Measurements from ENCODE around the gene LAMP1.

Gene LAMP1

DNA sequence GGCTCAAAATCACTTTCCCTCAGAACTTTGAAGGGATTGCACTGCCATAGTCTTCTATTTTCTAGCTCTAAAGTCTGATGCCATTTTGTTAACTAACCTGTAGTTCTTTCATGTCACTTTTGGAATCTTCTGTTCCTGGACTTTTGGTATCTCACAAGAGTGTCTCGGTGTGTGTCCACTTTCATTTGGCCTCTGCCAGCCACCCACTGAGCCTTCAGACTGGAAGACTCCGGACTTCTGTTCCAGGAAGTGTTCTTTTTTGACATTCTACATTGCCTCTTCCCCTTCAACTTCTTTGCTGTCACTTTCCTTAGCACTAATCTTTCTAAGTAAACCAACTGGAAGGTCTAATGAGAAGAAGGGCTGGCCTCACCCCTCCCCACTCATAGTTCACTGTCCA lies 25.0 kb upstream of the LAMP1 start:
- TF ChIP-seq, protein P1, sequence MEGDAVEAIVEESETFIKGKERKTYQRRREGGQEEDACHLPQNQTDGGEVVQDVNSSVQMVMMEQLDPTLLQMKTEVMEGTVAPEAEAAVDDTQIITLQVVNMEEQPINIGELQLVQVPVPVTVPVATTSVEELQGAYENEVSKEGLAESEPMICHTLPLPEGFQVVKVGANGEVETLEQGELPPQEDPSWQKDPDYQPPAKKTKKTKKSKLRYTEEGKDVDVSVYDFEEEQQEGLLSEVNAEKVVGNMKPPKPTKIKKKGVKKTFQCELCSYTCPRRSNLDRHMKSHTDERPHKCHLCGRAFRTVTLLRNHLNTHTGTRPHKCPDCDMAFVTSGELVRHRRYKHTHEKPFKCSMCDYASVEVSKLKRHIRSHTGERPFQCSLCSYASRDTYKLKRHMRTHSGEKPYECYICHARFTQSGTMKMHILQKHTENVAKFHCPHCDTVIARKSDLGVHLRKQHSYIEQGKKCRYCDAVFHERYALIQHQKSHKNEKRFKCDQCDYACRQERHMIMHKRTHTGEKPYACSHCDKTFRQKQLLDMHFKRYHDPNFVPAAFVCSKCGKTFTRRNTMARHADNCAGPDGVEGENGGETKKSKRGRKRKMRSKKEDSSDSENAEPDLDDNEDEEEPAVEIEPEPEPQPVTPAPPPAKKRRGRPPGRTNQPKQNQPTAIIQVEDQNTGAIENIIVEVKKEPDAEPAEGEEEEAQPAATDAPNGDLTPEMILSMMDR (IDR thresholded peaks at IDR 0.05; ENCODE audit: extremely low read depth, missing control alignments): no peak
- no peak for DNase-seq (ENCODE audit: low spot score)

DNA sequence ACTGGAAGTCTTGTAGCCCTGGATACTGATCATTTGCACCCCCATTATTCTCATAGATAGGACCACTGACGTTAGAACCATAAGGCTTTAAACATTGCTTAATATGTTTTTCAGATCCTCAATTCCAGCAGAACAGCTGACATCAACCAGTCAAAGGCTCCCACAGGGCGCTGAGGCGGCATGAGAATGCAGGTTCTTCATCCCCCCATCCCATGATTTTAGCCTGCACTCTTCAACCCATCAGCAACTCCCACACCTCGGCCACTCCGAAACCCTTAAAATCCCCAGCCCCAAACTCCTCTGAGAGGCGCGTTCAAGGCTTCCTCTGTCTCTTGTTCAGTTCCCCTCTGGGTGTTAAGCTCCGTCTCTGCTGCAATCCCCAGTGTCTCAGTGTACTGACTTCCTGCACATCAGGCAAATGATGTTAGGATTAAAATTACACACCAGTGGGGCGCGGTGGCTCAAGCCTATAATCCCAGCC lies 24.3 kb upstream of the LAMP1 start:
- TF ChIP-seq, protein P1 (IDR thresholded peaks at IDR 0.05; ENCODE audit: extremely low read depth, missing control alignments): no peak
- DNase-seq (ENCODE audit: low spot score): no peak

DNA sequence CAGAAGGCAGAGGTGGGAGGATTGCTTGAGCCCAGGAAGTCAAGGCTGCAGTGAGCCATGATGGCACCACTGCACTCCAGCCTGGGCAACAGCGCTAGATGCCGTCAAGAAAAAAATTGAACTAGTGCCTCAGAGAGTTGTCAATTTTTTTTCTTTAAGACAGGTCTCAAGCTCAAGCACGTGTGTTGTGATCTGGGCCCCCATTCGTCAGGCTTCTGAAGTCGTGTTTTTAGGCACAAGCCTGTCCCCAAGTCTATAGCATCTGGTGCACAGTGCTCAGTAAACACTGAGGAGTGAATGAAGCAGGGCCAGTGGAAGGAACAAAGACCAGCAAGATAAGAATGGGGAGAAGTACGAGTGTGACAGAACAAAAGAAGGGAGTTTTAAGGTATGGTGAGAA lies 23.7 kb upstream of the LAMP1 start:
- TF ChIP-seq, protein P1 (IDR thresholded peaks at IDR 0.05; ENCODE audit: extremely low read depth, missing control alignments): no peak
- no peak for DNase-seq (ENCODE audit: low spot score)

DNA sequence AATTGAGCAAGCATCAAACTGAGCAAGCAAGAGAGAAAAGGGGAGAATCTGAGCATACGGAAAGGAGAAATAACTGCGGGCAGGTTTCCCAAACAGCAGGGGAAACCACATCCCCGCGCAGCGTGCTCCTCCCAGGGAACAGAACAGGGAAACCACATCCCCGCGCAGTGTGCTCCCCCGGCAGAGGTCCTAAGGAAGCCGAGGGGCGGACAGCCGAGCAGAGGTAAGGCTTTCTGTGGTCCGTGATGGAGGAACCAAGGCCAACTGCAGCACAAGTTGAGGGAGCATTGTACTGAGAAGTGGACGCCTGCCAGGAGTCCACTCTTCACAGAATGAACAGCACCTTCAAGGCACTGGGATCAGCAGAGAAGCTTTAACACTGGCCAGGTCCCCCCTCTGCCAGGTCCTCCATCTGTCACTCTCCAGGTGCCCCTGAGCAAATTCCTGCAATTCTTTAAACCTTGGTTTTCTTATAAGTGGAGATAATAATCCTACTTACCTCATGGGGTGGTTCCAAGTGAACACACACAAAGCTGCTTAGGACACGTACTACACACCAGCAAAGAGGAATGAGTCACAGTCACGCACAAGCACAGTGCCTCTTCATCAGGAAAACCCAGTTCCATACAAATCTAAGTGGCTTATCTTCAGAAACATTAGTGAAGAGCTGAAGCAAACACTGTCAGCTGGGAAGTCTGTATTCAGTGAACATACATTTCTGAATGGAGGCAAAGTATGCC lies 23.0 kb upstream of the LAMP1 start:
- TF ChIP-seq, protein P1 (IDR thresholded peaks at IDR 0.05; ENCODE audit: extremely low read depth, missing control alignments): no peak
- no peak for DNase-seq (ENCODE audit: low spot score)

DNA sequence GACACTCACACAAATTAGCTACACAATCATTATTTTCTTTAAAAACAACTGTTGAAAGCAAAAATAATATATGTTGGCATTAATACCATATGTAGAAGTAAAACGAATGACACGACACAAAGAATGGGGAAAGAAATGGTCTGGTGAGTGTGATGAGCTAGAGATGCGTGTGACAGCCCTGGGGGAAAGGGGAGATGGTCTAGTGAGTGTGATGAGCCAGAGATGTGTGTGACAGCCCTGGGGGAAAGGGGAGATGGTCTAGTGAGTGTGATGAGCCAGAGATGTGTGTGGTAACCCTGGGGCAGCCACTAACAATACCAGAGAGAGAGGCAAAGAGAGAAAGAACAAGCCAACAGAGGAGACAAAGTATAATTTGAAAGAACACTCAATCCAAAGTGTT lies 22.3 kb upstream of the LAMP1 start:
- TF ChIP-seq, protein P1 (IDR thresholded peaks at IDR 0.05; ENCODE audit: extremely low read depth, missing control alignments): no peak

DNA sequence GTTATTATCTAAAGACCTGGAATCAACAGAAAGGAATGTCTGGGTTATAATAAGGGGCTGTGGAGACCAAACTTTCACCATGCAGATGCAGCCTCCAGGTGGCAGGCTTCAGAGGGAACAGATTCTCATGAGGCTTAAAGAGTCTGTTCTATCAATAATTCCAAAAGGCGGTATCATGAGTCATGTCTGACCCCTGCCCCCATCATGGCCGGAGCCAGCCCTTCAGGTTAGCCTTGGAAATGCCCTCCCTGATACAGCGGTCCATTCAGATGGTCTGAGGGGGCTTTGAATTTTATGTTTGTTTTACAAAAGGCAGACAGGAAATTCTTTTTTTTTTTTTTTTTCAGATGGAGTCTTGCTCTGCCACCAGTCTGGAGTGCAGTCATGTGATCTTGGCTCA lies 21.7 kb upstream of the LAMP1 start:
- TF ChIP-seq, protein P1 (IDR thresholded peaks at IDR 0.05; ENCODE audit: extremely low read depth, missing control alignments): peak; percentile 15
- DNase-seq (ENCODE audit: low spot score): peak; percentile 29

More for the DNA sequence above, 22.3 kb upstream of the LAMP1 start:
- no peak for DNase-seq (ENCODE audit: low spot score)

DNA sequence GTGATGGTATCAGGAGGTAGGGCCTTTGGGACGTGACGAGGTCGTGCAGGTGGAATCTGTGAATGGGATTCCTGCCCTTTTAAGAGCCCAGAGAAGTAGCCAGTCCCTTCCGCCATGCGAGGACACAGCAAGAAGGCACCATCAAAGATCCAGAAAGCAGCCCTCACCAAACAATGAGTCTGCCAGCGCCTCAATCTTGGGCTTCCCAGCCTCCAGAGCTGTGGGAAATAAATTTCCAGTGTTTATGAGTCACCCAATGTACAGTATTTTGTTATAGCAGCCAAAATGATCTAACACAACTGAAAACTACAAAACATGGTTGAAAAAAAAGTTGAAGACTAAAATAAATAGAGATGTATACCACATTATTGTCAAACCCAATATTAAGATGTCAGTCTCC lies 16.9 kb upstream of the LAMP1 start:
- no peak for DNase-seq (ENCODE audit: low spot score)
- TF ChIP-seq, protein P1 (IDR thresholded peaks at IDR 0.05; ENCODE audit: extremely low read depth, missing control alignments): no peak
